Neural cell (in vitro differentiated cells): ENCODE data around the gene WDFY3.

ENCODE experiments used
- CTCF ChIP-seq: fragments of 450-650 bp; IDR thresholded peaks from 2 replicates; pipeline ENCODE4 v1.5.1; 2014; ENCODE audit warnings: antibody characterized with exemption, mild to moderate bottlenecking, moderate library complexity; ENCODE audit not compliant: poor library complexity, severe bottlenecking
- EP300 ChIP-seq: fragments of 450-650 bp; conservative IDR thresholded peaks from 2 replicates; pipeline ENCODE4 v1.6.1; 2014; ENCODE audit warnings: antibody characterized with exemption, mild to moderate bottlenecking, moderate library complexity; ENCODE audit not compliant: poor library complexity, severe bottlenecking
- EZH2 ChIP-seq: fragments of 200-600, 300-800 bp; shearing (Covaris generic), sonication (generic); IDR thresholded peaks from 2 replicates; pipeline ENCODE4 v1.6.1; 2014; ENCODE audit warnings: antibody characterized with exemption, low read length, borderline replicate concordance, mild to moderate bottlenecking; ENCODE audit not compliant: insufficient read depth, poor library complexity, severe bottlenecking
- MXI1 ChIP-seq: fragments of 450-650 bp; conservative IDR thresholded peaks from 2 replicates; pipeline ENCODE4 v1.6.1; 2014; ENCODE audit warnings: antibody characterized with exemption, mild to moderate bottlenecking; ENCODE audit not compliant: poor library complexity, severe bottlenecking
- POLR2AphosphoS5 ChIP-seq: IDR thresholded peaks from 2 replicates; pipeline ENCODE4 v1.6.1; 2012
- RAD21 ChIP-seq: fragments of 450-650 bp; conservative IDR thresholded peaks from 2 replicates; pipeline ENCODE4 v1.6.1; 2014; ENCODE audit warnings: antibody characterized with exemption, mild to moderate bottlenecking, moderate library complexity
- REST ChIP-seq: IDR thresholded peaks from 2 replicates; pipeline ENCODE4 v1.6.1; 2012; ENCODE audit warnings: borderline replicate concordance
- SMC3 ChIP-seq: fragments of 450-650 bp; conservative IDR thresholded peaks from 2 replicates; pipeline ENCODE4 v1.6.1; 2014; ENCODE audit warnings: antibody characterized with exemption, mild to moderate bottlenecking, moderate library complexity; ENCODE audit not compliant: poor library complexity
- TAF1 ChIP-seq: IDR thresholded peaks from 2 replicates; pipeline ENCODE4 v1.6.1; 2012; ENCODE audit warnings: low read depth

- no peak for TF ChIP-seq CTCF
- TF ChIP-seq POLR2AphosphoS5, result no peak
- no peak for TF ChIP-seq EZH2
- no peak for TF ChIP-seq RAD21
- no peak for TF ChIP-seq REST
- no peak for TF ChIP-seq SMC3
- TF ChIP-seq EP300, result no peak
- TF ChIP-seq TAF1, result no peak
- TF ChIP-seq MXI1, result no peak
Measured at GRCh38 chr4:84799318-84799717, 167.2 kb downstream of the WDFY3 start.
